Measurements from ENCODE around the gene SLC25A51. TPM values are rescaled to one million over a fixed set of nuclear protein-coding genes. Genes with fewer than 3 reads are reported as not detected.

Gene SLC25A51
- total and polyA plus RNA-seq, 2 experiments from 2014 or later = 10.4 to 29.2 TPM

- DNase-seq (ENCODE audit: low spot score) = no peak
- Histone ChIP-seq H3K4me2 (no peak overlapping the region), H3K27me3 (no peaks in the 10 kb centered on the region), H3K9me3 (ENCODE audit: low read depth) (no peaks in the 10 kb centered on the region), H3K36me3 (replicated peaks; ENCODE audit: insufficient read depth, low read depth) (no peaks in the 10 kb centered on the region), H4K20me1 (ENCODE audit: insufficient read depth, poor library complexity, severe bottlenecking) (no peaks in the 10 kb centered on the region), H3K4me1 (ENCODE audit: insufficient read depth) (peaks cover 5% of the 10 kb centered on the region), H3K27ac (no peak overlapping the region), H2AFZ (no peak overlapping the region), H3K9me2 (replicated peaks; ENCODE audit: insufficient read depth) (no peaks in the 10 kb centered on the region), H3K4me3 (no peak overlapping the region), H3K79me2 (no peaks in the 10 kb centered on the region)
- TF ChIP-seq EZH2 (IDR thresholded peaks at IDR 0.05; ENCODE audit: borderline replicate concordance) = no peak
- TF ChIP-seq CTCF (IDR thresholded peaks at IDR 0.05; ENCODE audit: poor library complexity) = no peak
- TF ChIP-seq EZH2phosphoT487 (IDR thresholded peaks at IDR 0.05; ENCODE audit: low read depth, severe bottlenecking, unreplicated experiment) = no peak
- WGBS (ENCODE audit: low lambda C conversion rate, missing lambda C conversion rate) = 95% methylated on average over 2 of the region's 2 CpGs
These were observed 30.0 kb downstream of the SLC25A51 start for GRCh38 chr9:37873955-37874354.

GRCh38 chr9:37870799-37871176 is 33.1 kb downstream of the SLC25A51 start:
- H3K4me3 ChIP-seq = no peak overlapping the region
- H3K9me3 ChIP-seq (ENCODE audit: low read depth) = no peaks in the 10 kb centered on the region
- H3K4me1 ChIP-seq (ENCODE audit: insufficient read depth) = peaks cover 5% of the 10 kb centered on the region
- H3K79me2 ChIP-seq = no peaks in the 10 kb centered on the region
- no peak overlapping the region for H2AFZ ChIP-seq
- H3K27ac ChIP-seq = no peak overlapping the region
- H3K4me2 ChIP-seq = no peak overlapping the region
- H4K20me1 ChIP-seq (ENCODE audit: insufficient read depth, poor library complexity, severe bottlenecking) = no peaks in the 10 kb centered on the region
- DNase-seq (ENCODE audit: low spot score) = no peak
- H3K9me2 ChIP-seq (replicated peaks; ENCODE audit: insufficient read depth) = no peaks in the 10 kb centered on the region
- WGBS (ENCODE audit: low lambda C conversion rate, missing lambda C conversion rate) = 55% methylated on average over 5 of the region's 5 CpGs
- H3K36me3 ChIP-seq (replicated peaks; ENCODE audit: insufficient read depth, low read depth) = no peaks in the 10 kb centered on the region
- TF ChIP-seq CTCF (IDR thresholded peaks at IDR 0.05; ENCODE audit: poor library complexity) (no peak), EZH2 (IDR thresholded peaks at IDR 0.05; ENCODE audit: borderline replicate concordance) (no peak), EZH2phosphoT487 (IDR thresholded peaks at IDR 0.05; ENCODE audit: low read depth, severe bottlenecking, unreplicated experiment) (no peak)
- no peaks in the 10 kb centered on the region for H3K27me3 ChIP-seq

DNA sequence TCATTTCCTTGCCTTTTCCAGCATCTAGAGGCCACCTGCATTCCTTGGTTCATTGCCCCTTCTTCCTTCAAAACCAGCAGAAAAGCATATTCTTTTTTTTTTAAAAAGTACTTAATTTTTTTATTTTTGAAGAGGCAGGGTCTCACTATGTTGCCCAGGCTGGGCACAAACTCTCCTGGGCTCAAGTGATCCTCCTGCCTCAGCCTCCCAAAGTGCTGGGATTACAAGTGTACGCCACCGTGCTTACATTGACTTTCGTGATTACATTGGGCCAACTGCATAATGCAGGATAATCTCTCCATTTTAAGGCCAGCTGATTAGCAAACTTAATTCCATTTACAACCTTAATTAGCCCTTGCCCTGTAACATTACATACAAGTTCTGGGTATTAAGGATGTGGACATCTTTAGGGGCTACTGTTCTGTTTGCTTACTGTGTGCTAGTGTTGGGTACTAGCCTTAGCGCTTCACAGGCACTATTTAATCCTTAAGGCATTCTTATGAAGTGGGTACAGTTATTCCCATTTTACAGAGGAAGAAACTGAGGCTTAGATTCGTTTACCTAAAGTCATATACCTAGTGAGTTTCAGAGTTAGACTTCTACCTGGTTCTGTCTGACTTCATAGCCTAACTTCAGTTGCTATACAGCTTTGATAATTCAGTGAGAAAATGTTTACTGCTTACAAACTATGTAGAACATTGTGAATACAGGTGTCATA is 33.7 kb downstream of the SLC25A51 start:
- Histone ChIP-seq H3K4me2 (no peak overlapping the region), H4K20me1 (ENCODE audit: insufficient read depth, poor library complexity, severe bottlenecking) (no peaks in the 10 kb centered on the region), H3K36me3 (replicated peaks; ENCODE audit: insufficient read depth, low read depth) (no peaks in the 10 kb centered on the region), H3K27ac (no peak overlapping the region), H3K9me2 (replicated peaks; ENCODE audit: insufficient read depth) (no peaks in the 10 kb centered on the region), H3K27me3 (no peaks in the 10 kb centered on the region), H2AFZ (no peak overlapping the region), H3K9me3 (ENCODE audit: low read depth) (no peaks in the 10 kb centered on the region), H3K79me2 (no peaks in the 10 kb centered on the region), H3K4me3 (no peak overlapping the region), H3K4me1 (ENCODE audit: insufficient read depth) (peaks cover 5% of the 10 kb centered on the region)
- 89% methylated on average over 5 of the region's 5 CpGs for WGBS (ENCODE audit: low lambda C conversion rate, missing lambda C conversion rate)
- no peak for TF ChIP-seq EZH2 (IDR thresholded peaks at IDR 0.05; ENCODE audit: borderline replicate concordance)
- TF ChIP-seq CTCF (IDR thresholded peaks at IDR 0.05; ENCODE audit: poor library complexity) = no peak
- no peak for TF ChIP-seq EZH2phosphoT487 (IDR thresholded peaks at IDR 0.05; ENCODE audit: low read depth, severe bottlenecking, unreplicated experiment)
- DNase-seq (ENCODE audit: low spot score) = no peak
